GM21423 (cell line): ENCODE data around the gene TCF23.
"Not testable (repeated sequence)": the region's sequence is repeated elsewhere in the genome, so short reads cannot be mapped to it uniquely, and the experiment has no call there.

Experiments
- ATAC-seq: cut with Tn5 transposase; IDR thresholded peaks from one replicate; pipeline ENCODE4 v1.9.1; 2021; ENCODE audit warnings: mild to moderate bottlenecking, moderate library complexity; ENCODE audit not compliant: unreplicated experiment

TCF23 gene

GRCh38 chr2:27148801-27149439 lies at the start of gene TCF23:
TCF23 (plus strand) TSS chr2:27149004; CDS start chr2:27149134, 130 bp downstream.
- ATAC-seq: no peak

- ATAC-seq: no peak
Observed at GRCh38 chr2:27099334-27099955, 49.4 kb upstream of the TCF23 start.

DNA sequence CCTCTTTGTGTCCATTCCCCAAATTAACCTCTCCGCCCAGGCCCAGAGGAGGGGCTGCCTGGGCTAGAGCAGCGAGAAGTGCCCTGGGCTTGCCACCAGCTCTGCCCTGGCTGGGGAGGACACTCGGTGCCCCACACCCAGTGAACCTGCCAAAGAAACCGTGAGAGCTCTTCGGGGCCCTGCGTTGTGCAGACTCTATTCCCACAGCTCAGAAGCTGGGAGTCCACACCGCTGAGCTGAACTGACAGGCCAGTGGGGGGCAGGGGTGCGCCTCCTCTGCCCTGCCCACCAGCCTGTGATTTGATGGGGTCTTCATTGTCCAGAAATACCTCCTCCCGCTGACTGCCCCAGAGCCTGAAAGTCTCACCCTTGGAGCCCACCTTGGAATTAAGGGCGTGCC lies 48.8 kb upstream of the TCF23 start:
- no peak for ATAC-seq

GRCh38 chr2:27102329-27102728 lies 46.5 kb upstream of the TCF23 start:
- ATAC-seq: no peak

DNA sequence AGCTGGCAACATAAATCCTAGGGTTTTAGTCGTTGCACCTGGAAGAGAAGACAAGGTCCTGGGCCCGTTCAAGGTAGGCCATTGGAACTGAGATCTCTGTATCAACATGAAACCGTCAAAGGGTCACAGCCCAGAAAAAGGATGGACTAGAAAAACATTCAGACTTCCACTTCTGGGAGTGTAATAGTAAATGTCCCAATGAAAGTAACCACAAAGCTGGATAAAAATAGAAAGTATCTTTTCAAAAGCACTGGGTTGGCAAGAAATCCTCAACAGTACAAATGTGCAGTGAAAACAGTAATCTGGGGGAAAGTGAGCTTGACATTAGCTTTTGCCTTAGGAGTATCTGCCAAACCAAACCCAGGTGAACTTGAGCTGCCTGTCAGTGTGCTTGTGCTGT lies 42.8 kb upstream of the TCF23 start:
- ATAC-seq: no peak

DNA sequence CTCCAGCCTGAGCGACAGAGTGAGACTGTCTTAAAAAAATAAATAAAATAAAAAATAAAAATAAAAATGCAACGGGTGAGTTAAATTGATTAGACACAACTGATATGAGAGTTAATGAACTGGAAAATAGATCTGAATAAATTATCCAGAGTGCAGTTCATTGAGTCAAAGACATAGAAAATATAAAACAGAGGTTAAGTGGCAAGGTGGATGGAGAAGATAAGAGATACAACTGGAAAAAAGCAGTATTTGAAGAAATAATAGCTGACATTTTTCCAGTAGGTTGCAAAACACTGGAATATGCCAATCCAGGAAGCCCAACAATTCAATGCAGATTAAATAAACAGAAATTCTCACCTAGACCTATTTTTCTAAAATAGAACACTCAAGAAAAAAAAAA lies 40.6 kb upstream of the TCF23 start:
- ATAC-seq: no peak

- ATAC-seq: no peak
Observed at GRCh38 chr2:27109083-27109482, 39.7 kb upstream of the TCF23 start.

DNA sequence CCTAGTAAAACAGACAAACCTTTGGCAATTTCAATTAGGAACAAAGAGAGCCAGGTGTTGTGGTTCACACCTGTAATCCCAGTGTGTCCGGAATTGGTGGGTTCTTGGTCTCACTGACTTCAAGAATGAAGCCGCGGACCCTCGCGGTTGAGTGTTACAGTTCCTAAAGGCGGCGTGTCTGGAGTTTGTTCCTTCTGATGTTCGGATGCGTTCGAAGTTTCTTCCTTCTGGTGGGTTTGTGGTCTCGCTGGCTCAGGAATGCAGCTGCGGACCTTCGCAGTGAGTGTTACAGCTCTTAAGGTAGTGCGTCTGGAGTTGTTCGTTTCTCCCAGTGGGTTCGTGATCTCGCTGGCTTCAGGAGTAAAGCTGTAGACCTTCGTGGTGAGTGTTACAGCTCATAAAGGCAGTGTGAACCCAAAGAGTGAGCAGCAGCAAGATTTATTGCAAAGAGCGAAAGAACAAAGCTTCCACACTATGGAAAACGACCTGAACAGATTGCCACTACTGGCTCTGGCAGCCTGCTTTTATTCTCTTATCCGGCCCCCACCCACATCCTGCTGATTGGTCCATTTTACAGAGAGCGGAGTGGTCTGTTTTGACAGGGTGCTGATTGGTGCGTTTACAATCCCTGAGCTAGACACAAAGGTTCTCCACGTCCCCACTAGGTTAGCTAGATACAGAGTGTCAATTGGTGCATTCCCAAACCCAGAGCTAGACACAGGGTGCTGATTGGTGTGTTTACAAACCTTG lies 38.0 kb upstream of the TCF23 start:
- ATAC-seq: not testable (repeated sequence)

DNA sequence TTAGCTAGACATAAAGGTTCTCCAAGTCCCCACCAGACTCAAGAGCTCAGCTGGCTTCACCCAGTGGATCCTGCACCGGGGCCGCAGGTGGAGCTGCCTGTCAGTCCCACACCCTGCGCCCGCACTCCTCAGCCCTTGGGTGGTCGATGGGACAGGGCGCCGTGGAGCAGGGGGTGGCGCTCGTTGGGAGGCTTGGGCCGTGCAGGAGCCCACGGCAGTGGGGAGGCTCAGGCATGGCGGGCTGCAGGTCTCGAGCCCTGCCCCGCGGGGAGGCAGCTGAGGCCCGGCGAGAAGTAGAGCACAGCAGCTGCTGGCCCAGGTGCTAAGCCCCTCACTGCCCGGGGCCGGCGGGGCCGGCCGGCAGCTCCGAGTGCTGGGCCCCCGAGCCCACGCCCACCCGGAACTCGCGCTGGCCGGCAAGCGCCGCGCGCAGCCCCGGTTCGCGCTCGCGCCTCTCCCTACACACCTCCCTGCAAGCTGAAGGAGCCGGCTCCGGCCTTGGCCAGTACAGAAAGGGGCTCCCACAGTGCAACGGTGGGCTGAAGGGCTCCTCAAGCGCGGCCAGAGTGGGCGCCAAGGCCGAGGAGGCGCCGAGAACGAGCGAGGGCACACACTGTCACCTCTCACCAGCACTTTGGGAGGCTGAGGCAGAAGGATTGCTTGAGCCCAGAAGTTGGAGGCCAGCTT lies 37.3 kb upstream of the TCF23 start:
- ATAC-seq: not testable (repeated sequence)

DNA sequence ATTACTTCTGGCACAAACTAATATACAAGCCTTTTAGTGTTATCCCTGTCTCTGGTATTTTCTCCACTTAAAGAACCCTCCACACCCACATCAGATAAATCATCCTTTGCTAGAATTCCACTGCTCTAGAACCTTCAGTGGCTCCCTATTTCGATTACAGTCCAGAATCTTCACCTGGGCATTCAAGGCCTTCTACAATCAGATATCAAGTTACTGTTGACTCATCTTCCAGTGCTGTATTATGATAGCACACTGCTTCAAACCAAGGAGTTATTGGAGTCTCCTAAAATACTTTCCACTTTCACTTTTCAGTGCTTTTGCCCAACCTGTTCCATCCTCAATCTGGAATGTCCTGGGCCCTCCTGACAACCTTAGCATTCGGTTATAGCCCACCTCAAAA lies 33.3 kb upstream of the TCF23 start:
- ATAC-seq: no peak

DNA sequence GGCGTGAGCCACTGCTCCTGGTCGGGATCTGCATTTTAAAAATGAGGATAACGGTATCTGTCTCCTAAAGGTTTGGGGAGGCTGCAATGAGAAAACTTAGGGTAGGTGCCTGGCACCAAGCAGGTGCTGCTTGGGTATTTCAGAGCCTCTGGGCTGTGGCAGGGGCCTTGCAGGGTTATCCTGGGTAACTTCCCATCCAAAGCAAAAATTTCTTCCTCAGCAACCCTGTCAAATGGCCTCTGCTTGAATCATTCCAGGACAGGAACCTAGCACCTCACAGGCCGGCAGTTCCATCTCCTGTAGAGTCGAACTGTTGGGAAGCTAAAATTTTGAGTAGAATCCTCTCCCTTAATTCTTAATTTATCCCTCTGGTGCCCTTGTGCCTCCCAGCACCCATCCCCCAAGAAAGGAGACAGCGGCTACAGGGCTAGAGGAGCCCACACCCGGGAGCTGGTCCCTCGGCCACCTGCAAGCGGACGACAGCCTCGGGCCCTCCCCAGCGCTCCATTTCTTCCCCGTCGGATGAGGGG lies 30.7 kb upstream of the TCF23 start:
- ATAC-seq: no peak

DNA sequence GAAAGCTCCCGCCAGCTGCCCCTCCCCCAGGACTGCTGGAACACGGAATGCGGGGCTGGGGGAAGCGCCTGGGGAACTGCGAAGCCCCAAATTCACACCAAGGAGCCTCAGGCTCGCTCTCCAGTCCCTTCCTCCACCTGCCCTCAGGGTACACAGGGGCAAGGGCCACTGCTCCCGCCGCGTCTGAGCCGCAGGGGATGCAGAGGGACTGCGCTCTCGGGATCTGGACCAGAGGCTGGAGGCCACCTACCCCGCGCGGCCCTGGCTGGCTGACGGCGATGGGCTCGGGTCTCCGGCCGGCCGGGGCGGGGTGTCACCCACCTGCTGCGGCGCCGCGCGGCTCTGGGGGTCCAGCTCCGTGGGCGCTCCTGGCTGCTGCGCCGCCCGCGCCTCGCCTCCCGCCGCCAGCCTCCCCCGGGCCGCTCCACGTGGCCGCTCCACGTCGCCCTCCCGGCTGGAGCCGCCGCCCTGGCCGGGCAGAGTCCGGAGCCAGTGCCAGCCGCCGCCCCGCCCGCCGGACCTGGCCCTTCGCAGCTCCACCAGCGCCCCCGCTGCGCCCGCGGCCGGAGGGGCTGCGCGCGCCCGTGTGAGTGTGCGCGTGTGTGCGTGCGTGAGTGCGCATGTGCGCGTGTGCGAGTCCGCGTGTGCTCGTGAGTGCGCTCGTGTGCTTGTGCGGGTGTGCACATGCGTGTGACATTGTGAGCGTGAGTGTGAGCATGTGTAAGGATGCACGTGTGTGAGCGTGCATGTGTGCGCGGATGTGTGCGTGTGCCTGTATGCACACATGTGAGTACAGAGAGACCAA lies 30.1 kb upstream of the TCF23 start, which contains the start of gene CGREF1:
Gene CGREF1, minus strand, starts transcription at position 604 of the 805 bp plus-strand sequence. CDS start 14,762 bp downstream, outside the sequence.
- ATAC-seq: no peak

DNA sequence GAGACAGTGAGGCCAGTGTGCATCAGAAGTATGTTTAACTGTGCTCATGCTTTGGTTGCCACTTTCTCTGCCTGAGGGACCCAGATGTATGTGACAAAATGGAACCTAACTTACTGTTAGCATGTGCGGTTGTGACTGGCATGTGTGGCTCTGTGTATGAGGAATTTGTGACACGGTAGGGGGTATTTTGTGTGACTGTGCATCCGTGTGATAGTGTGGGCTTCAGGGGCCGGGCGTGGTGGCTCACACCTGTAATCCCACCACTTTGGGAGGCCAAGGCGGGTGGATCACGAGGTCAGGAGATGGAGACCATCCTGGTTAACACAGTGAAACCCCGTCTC lies 29.5 kb upstream of the TCF23 start:
- ATAC-seq: not testable (repeated sequence)

GRCh38 chr2:27121906-27122305 lies 26.9 kb upstream of the TCF23 start:
- ATAC-seq: no peak

DNA sequence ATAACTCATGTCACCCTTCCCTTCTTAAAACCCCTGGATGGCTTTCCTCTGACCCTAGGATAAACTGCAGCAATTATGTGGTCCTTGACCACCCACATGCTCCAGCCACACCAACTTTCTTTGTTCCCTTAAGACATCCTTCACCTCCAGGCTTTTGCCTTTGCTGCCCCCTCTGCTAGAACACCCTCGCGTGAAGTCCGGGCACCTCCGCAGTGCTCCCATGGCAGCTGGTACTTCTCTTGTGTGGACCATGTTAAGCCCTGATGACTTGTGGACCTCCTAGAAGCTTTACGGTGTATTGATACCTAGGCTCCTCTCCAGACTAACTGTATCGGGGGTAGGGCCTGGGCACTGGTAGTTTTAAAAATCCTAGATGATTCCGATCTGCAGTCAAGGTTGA lies 26.0 kb upstream of the TCF23 start:
- ATAC-seq: no peak

- ATAC-seq: no peak
Observed at GRCh38 chr2:27123302-27124150, 25.3 kb upstream of the TCF23 start, which contains the start of gene ABHD1. ABHD1 (plus strand) TSS chr2:27123815; CDS start chr2:27123949, 134 bp downstream.

GRCh38 chr2:27125104-27125503 lies 23.7 kb upstream of the TCF23 start:
- no peak for ATAC-seq

DNA sequence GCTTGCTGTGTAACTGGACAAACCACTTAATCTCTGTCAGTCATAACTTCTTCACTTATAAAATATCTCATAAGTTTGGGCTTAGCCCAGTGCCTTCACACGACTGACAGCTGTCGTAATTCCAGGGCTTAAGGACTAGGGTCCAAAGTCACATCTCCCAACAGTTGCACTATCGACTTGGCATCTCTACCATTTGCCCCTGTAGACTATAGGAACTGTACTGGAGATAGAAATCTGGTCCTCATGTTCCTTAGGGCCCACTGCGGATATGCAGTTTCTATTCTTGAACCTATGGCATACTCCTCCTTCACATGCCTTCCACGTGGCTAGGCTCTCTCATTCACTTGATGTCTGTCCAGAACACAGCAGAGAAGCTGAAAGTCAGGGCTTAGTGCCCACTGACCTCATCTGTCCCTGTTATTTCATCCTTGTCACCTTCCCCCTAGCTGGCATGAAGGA lies 22.5 kb upstream of the TCF23 start:
- no peak for ATAC-seq
